Spleen (tissue), 7 donors: ENCODE measurements around the gene PFN1.

Experiments
- POLR2A ChIP-seq, 3 donors: fragments of 450-650 bp; IDR thresholded peaks; one replicate each; pipeline ENCODE4 v1.5.1; 2017; ENCODE audit warnings: antibody characterized with exemption in 3 of 3, mild to moderate bottlenecking in 1 of 3
- TF ChIP-seq, protein P1 (sequence below), 11 experiments: fragments of 200-600 bp in 7 of 11; fragments of 450-650 bp in 4 of 11; sonication (generic) in 4 of 11; IDR thresholded peaks in 8 of 11; conservative IDR thresholded peaks in 3 of 11; 1 replicate in 7 of 11; 2 replicates in 4 of 11; pipeline versions ENCODE4 v1.4.0 to v1.8.0; 2016 to 2021; ENCODE audit warnings: antibody characterized with exemption in 11 of 11, inconsistent platforms in 4 of 11, mild to moderate bottlenecking in 1 of 11
- donor health status: DM: no; HTN: no; CAD: no; lungs with moderate emphysema.
- donor health status: DM: no; HTN: no; CAD: no.
- donor health status: DM: no; HTN: no; CAD: no.

DNA sequence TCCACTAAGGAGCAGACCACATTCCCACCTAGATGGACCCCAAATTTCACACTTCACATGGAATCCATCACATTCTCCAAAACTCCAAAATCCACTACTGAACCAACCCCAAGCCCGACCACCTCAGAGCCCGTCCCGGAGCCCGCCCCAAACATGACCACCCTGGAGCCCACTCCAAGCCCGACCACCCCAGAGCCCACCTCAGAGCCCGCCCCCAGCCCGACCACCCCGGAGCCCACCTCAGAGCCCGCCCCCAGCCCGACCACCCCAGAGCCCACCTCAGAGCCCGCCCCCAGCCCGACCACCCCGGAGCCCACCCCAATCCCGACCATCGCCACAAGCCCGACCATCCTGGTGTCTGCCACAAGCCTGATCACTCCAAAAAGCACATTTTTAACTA lies 14.7 kb downstream of the PFN1 start:
- TF ChIP-seq, protein P1, sequence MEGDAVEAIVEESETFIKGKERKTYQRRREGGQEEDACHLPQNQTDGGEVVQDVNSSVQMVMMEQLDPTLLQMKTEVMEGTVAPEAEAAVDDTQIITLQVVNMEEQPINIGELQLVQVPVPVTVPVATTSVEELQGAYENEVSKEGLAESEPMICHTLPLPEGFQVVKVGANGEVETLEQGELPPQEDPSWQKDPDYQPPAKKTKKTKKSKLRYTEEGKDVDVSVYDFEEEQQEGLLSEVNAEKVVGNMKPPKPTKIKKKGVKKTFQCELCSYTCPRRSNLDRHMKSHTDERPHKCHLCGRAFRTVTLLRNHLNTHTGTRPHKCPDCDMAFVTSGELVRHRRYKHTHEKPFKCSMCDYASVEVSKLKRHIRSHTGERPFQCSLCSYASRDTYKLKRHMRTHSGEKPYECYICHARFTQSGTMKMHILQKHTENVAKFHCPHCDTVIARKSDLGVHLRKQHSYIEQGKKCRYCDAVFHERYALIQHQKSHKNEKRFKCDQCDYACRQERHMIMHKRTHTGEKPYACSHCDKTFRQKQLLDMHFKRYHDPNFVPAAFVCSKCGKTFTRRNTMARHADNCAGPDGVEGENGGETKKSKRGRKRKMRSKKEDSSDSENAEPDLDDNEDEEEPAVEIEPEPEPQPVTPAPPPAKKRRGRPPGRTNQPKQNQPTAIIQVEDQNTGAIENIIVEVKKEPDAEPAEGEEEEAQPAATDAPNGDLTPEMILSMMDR (IDR thresholded peaks at IDR 0.05 in 8 of 11, conservative IDR thresholded peaks at IDR 0.05 in 3 of 11), result no peak
- TF ChIP-seq POLR2A (IDR thresholded peaks at IDR 0.05), result no peak
